GM21528 (cell line): ENCODE data around the gene ZNF672.
"Not testable (repeated sequence)": the region's sequence is repeated elsewhere in the genome, so short reads cannot be mapped to it uniquely, and the experiment has no call there.

Source experiments
- ATAC-seq: cut with Tn5 transposase; IDR thresholded peaks from one replicate; pipeline ENCODE4 v1.9.1; 2021; ENCODE audit warnings: mild to moderate bottlenecking, moderate library complexity; ENCODE audit not compliant: unreplicated experiment, low FRiP score

The ZNF672 gene

DNA sequence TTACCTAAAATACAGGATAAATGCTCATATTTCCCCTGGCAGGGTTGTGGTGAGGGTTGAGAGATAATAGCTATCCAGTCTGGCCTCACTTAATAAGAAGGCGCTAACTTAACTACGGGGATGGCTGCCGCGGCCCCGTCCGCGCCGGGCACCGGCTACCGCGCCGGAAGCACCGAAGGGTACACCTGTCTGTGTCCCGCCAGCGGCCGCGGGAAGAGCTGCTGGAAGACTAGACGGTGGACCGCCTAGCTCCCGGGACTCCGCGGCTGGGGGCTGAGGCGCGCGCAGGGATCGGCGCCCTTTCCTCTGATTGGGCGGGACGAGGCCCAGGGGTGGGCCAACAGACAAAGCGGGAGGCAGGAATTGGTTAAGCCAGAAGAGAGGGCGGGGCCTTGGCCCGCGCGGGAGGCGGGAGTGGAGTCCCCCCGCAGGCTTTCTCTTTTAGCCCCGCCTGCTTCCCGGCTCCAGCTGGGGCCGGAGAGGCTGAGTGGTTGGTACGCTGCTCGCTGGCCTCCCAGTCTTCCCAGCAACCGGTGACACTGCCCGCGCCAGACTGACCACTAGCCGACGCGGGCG is at the start of gene ZNF672:
ZNF672 (plus strand) TSS at position 444 of the 576 bp plus-strand sequence. CDS start 9,051 bp downstream, outside the sequence.
- peak; percentile 88 for ATAC-seq

DNA sequence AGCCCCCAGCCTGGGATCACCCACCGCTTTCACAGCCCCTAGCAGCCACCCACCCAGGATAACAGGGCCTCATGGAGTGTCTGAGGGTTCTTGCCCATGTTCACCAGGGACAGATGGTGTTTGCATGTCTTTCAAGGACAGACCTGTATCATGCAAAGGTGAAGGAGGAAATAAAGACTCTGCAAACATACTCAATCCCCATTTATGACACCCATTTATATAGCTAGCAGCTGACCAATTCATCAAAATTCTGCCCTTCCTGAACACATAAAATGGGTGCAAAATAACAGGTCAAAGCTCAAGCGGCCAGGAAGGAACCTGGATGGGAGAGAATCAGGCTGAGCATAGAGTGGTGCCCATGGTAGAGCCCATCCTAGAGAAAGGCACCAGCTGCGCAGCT is 49.7 kb upstream of the ZNF672 start:
- ATAC-seq: no peak

DNA sequence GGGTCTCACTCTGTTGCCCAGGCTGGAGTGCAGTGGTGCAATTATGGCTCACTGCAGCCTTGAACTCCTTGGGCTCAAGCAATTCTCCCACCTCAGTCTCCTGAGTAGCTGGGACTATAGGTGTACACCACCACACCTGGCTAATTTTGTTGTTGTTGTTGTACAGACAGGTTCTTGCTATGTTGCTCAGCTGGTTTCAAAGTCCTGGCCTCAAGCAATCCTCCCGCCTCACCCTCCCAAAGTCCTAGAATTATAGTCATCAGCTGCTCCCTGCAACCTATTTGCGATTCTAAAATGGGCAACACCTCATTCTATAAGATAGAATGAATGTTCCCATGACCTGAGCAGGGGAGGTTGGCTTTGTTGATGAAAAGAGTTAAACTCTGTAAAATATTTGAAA is 48.7 kb upstream of the ZNF672 start:
- ATAC-seq: not testable (repeated sequence)

DNA sequence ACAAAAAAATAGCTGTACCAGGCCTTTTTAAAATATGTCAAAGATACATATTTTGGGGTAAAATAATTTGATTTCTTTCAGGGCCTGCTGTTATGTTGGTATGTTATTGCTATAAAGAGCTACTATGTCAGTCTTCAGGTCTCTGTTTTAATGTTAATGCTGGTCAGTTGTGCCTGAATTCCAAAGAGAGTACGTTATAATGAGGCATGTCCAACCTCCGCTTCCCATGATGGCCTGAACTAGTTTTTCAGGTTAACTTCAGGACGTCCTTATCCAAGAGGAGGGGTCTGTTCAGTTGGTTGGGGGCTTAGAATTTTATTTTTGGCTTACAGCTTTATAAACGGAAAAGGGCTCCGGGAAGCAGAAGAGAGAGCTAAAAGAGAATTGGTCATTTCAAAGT is 47.6 kb upstream of the ZNF672 start:
- no peak for ATAC-seq

DNA sequence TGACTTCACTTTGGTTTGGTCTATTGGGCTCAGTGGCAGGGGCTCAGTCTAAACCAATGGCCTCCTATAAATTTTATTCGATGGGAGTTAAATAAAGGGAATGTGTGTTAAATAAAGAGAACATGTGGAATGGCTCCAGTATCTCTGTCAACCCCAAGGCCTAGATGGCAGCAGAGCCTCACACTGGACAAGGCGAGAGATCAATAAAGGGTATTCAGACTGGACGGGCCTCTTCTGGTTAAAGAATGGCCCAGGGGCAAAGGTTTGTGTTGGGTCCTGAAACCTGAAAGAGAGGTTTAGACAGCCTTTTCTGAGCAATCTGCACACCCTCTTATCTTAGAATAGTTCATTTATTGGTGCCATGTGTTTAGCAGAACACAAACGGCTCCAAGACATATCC is 47.0 kb upstream of the ZNF672 start:
- no peak for ATAC-seq

DNA sequence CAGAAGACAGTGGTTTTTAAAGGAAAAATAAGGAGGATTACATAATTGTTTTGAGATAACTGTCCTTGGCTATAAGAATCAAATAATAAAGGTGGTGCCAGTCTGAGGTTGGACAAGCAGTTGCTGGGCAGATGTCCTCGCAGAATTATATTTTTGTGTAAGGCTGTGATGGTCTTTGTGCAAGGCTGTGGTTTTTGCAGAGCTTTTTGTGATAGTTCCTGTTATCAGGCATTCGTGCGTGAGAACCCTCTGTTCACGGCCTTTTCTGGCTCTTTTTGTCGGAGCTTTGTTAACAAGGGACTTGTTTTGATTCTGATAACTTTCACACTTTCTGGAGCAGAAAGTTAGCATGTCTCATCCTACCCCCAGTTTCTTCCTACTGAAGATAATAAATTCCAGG is 45.7 kb upstream of the ZNF672 start:
- ATAC-seq: peak; percentile 49

DNA sequence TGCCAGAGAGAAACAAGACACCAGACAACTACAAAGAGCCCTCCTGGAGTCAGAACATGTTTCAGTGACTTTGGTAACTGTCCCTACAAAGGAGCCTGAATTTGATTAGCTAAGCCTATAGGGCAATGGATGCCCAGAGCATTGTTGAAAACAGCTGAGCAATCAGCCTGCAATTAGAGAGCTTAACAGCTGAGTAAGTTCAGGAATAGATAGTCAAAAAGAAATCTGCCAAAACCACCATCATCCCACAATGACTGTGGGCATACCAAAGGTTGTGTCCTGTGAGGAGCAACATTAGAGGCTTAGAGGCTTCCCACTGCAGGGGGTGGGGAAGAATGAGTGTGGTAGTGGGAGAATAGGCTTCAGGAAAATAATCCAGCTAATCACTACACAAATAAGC is 44.4 kb upstream of the ZNF672 start:
- ATAC-seq: peak; percentile 81

DNA sequence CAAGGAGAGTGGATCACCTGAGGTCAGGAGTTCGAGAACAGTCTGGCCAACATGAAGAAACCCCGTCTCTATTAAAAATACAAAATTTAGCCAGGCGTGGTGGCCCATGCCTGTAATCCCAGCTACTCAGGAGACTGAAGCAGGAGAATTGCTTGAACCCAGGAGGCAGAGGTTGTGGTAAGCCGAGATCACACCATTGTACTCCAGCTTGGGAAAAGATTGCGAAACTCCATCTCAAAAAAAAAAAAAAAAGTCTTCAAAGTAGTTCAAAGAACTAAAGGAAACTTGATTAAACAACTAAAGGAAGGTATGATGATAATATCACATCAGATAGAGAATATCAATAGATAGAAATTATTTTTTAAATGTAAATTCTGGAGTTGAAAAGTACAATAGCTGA is 43.4 kb upstream of the ZNF672 start:
- not testable (repeated sequence) for ATAC-seq

DNA sequence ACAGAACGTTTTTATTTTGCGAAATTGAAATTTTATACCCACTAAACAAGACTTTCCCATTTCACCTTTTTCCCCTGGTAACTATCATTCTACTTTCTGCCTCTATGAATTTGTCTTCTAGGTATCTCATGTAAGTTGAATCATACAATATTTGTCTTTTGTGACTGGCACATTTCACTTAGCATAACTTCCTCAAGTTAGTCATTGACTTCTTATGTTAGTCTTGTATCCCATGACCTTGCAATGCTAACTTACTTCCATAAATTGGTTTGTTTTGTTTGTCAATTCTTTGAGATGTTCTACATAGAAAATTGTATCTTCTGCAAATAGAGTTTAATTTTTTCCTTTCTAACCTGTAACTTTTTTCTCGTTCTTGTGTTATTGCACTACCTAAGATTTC is 39.2 kb upstream of the ZNF672 start:
- ATAC-seq: no peak

DNA sequence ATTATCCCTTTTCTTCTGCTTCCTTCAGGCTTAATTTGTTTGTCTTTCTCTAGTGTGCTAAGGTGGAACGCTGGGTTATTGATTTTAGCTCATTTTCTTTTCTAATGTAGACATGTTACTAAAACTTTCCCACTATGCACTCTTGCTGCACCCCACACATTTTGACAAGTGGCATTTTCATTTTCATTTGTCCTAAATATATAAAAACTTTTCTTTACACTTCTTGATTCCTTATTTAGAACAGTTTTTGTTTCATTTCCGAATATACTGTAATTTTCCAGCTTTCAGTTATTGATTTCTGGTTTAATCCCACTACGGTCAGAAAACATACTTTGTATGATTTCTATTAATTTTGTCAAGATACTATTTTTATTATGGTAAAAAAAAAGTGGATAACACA is 37.6 kb upstream of the ZNF672 start:
- ATAC-seq: no peak

DNA sequence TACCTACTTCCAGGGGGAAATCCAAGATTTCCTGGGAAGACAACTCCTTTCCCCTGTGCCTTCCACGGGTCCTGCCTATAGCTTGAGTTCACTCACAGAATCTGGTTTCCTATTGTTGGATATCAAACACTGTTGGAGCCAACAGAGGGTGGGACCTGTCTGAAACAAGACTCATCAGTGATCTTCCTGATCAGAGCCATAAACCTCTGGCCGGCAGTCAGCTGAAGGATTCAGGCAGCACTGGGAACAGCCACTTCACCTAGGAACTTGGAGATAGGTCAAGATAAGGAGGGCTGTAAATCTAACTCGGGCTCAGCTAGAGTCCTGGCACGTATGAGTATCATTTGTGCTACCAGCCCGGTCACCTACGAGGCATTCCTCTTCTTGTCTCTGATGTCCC is 35.6 kb upstream of the ZNF672 start:
- ATAC-seq: no peak

DNA sequence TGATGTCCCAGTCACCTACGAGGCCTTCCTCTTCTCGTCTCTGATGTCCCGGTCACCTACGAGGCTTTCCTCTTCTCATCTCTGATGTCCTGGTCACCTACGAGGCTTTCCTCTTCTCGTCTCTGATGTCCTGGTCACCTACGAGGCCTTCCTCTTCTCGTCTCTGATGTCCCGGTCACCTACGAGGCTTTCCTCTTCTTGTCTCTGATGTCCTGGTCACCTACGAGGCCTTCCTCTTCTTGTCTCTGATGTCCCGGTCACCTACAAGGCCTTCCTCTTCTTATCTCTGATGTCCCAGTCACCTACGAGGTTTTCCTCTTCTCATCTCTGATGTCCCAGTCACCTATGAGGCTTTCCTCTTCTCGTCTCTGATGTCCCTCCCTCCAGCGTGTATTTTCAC is 34.5 kb upstream of the ZNF672 start:
- not testable (repeated sequence) for ATAC-seq

DNA sequence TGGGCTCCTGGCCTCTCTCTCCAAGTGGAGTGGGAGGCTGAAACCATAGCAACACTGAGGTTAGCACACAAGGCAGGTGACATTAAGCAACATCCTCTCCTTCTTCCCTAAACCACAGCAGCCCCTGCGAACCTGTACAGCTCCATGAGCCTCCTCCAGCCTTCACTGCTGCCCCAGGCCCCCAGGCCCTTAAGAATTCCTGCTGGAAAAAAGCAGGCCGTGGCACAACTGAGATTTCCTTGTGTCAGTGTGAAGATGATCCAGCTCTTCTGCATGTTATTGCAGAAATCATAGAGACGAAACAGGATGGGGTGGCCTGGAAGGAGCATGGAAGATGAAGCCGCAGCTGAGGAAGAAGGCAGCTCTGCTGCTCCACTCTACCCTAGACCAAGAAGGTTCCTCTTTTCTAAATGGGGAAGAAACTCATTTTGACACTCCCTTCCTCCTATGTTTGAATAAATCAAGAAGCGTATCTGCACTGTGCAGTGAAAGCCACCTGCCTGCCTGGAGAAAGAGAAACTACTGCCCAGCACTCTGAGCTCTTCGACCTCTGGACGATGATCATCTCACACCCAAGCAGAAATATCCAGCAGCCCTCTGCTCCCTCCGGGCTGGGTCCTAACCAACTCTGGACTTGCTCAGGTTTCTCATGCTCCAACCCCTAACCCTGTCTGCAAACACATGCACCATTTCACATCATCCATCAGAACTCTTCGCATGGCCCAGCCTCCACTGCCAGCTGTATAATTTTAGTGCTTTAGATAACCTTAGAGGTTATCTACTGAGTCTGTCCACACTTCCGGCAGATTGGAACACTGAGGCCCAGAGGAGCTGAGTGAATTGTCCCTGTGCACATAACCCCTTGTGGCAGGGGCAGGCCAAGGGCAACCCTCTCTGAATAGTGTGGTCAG is 33.0 kb upstream of the ZNF672 start:
- ATAC-seq: peak; percentile 92

DNA sequence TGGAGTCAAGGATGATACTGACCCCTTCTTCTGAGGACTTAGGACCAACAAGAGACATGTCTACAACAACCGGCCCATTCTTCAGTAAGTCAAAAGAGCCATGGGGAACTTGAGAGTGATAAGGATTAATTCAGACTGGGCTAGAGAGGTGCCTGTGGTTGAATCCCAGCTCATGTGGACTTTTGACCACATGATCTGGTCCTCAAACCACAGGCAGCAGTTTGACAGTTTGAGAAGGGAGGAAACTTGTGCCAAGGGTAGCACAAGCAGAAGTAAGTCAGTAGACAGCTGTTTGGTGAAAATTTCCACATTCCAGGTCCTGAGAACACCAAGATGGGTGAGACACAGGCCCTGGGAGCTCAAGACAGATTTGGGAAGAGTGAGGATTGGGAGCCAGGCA is 32.1 kb upstream of the ZNF672 start:
- ATAC-seq: no peak

DNA sequence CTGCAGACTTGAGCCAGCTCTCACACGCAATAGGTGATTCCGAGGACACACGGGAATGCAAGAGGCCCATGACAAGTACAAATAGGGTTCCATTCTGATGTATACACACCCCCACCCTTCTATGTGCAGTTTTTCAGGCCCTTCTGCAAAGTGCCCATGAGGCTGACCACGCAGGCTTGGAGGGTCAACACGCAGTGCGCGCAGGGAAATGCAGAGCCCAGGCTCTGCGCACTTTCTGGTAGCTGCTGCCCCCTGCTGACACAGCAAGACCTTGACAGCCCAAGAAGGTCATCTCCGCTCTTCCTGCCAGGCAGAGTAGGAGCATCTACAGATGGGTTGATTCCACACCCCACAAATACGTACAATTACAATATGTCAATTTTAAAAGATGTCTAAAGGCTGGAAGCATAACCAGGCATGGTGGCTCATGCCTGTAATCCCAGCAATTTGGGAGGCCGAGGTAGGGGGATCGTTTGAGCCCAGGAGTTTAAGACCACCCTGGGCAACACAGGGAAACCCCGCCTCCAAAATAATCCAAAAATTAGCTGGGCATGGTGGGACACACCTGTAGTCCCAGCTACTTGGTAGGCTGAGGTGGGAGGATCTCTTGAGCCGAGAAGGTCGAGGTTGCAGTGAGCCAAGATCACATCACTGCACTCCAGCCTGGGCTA is 30.8 kb upstream of the ZNF672 start:
- peak; percentile 43 for ATAC-seq

DNA sequence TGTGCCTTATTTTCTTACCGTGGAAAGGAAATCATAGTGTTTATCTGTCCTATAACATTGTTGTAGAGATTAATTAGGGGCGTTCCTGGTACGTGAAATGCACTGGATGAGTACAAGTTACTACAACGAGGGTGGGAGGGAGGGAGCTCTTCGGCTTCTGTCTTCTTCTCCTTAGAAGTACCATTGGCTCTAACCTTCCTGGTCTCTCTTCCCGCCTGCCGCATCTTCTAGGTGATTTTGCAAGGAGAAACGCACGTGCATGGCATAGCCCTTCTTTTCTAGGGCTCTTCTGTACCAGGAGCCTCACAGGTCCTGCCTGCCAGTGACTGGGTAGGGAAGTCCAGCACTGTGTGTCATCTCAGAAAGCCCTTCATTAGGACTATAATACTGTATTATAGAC is 29.1 kb upstream of the ZNF672 start:
- ATAC-seq: no peak

DNA sequence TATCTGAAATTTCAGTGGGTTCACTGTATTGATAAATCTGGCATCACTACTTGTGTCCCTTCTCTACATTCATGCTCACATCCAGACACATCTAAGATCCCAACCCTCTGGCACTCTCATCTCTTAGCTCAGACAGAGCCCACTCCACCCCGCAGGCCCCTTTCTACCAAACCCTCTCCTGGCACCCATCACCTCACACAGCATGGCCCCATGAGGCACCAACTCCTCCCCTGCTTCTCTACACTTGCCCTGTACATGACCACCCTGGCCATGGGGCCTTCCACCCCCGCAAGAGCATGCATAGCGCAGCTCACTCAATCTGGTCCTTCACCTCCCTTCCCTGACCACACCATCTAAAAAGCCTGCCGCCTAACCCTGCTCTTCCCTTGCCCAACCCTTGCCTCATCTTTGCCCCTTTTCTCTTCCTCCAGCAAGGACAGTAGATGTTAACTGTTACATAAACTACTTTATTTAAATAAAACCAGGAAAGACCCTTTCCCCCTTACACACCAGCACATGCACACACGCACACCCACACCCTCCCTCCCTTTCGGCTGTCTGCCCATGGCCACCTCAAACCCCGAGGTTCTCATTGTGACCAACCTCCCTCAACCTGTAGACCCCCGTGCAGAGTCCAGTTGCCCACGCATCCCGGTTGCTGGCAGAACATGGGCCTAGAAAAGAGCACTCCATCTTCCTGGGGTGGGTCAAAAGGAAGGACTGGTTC is 27.9 kb upstream of the ZNF672 start:
- no peak for ATAC-seq

DNA sequence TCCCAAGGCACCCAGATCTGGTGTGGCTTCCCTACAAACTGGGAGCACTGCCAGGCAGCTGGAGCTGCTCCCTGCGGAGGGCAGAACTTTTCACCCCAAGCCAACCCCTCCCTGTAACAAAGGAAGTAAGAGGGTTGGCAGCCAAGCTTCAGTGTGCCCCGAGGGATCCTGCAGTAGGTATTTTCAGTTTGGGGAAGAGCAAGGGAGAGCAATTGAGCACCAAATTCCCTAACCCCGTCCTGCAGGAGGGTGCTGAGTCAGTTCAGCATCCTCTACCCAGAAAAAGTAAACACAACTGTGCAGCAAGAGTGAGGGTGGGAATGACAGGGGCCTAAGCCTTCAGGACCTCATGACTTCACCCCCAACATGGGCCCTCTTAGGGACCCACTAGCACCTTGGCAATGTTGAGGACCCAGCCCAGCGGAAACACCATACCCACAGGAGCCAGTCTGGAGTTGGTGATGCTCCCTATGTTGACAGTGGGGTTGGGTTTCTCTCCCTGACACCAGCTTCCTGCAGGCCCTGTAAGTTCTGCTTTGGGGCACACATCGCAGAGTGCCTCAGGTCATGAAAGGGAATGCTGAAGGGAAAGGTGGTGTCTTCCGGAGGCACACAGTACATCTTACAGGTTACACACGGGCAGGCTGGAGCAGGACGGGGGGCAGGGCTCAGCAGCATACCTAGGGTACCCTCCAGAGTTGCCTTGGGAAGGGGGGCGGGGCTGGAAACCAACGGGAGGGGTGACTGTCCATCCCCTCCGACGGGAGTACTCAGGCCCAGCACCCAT is 27.1 kb upstream of the ZNF672 start:
- ATAC-seq: no peak

DNA sequence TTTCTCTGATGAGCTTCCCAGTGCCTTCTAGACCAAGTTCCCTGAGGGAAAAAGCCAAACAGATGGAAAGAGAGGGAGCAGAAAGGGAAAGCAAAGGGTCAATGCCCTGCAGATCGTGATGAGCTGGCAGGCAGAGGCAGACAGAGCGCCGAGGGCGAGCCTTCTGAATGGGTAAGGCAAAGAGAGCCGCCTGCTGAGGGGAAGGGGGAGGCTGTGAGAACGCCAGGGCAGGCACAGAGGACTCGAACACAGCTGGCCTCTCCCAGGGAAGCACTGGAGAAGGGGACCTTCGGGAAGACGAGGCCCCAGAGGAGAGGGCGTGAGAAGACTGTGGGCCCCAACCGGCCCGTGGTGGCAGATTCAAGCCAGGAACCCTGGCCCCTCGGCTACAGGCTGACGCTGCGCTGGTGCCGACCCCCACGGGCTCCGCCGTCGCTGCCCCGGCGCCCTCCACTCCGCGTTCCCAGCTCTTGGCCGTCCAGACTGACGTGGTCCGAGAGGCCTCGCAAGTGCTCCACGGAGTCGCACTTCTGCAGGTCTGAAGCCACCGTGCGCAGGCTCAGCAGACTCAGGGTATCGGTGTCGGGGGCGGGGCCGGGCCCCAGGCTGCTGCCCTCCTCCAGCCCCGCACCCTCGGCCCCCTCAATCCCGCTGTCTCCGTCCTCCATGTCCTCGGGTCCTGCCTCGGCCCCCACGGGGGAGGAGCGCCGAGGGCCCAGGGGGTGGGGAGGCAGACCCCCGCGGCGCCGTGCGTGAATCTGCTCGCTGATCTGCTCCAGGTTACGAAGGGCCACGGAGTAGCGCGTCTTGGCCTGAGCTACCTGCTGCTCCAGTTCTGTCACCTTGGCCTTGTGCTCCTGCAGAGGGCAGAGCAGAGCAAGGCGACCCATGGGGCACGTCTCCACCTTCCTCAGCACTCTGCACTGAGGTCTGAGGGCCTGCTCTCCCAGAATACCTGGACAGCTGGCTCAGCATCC is 26.2 kb upstream of the ZNF672 start:
- ATAC-seq: no peak
